ENCODE results near the gene SUV39H1.
"Not testable (repeated sequence)": the region's sequence is repeated elsewhere in the genome, so short reads cannot be mapped to it uniquely, and the experiment has no call there.

Gene SUV39H1

GRCh38 chrX:48680925-48681324 lies 15.6 kb upstream of the SUV39H1 start:
- not testable (repeated sequence) for H3K14ac ChIP-seq (ENCODE audit: low read length); H3K79me2 ChIP-seq (ENCODE audit: control insufficient read depth, insufficient read depth, low read length, poor library complexity); H3K4me1 ChIP-seq (ENCODE audit: control insufficient read depth in 1 of 2, insufficient read depth in 2 of 2, low read length in 2 of 2); H2AK5ac ChIP-seq (ENCODE audit: low read length); H3K18ac ChIP-seq (ENCODE audit: low read length); H3K4ac ChIP-seq (ENCODE audit: low read depth, low read length); H3K79me1 ChIP-seq (ENCODE audit: low read length); H2BK5ac ChIP-seq (ENCODE audit: low read depth, low read length, poor library complexity); H3K36me3 ChIP-seq (ENCODE audit: control insufficient read depth in 1 of 2, insufficient read depth in 2 of 2, low read length in 2 of 2); H2BK120ac ChIP-seq (ENCODE audit: insufficient read depth, low read length, poor library complexity); H2BK12ac ChIP-seq (ENCODE audit: low read length); H3K27me3 ChIP-seq (ENCODE audit: insufficient read depth, low read length); H4K8ac ChIP-seq (ENCODE audit: low read depth, low read length); H3K9ac ChIP-seq (ENCODE audit: low read length); H4K12ac ChIP-seq (ENCODE audit: low read depth, low read length); H3K23ac ChIP-seq (ENCODE audit: low read length); H2AFZ ChIP-seq (ENCODE audit: insufficient read depth, low read length, poor library complexity); H4K91ac ChIP-seq (ENCODE audit: low read depth, low read length); H3K4me3 ChIP-seq (ENCODE audit: low read depth, low read length); DNase-seq; H3K9me3 ChIP-seq (ENCODE audit: insufficient read depth, low read depth, low read length); H3K27ac ChIP-seq (ENCODE audit: low read depth, low read length); H3K4me2 ChIP-seq (ENCODE audit: low read length)
- WGBS (ENCODE audit: extremely low coverage, insufficient coverage, insufficient read length): no CpG with 5 or more reads among the region's 6 CpGs

- no peaks in the 10 kb centered on the region for H3K9me3 ChIP-seq (ENCODE audit: insufficient read depth, low read depth, low read length)
- peaks cover 4% of the 10 kb centered on the region for H3K79me1 ChIP-seq (ENCODE audit: low read length)
- H3K4me1 ChIP-seq (ENCODE audit: control insufficient read depth in 1 of 2, insufficient read depth in 2 of 2, low read length in 2 of 2): peaks cover 0 to 8% of the 10 kb centered on the region in 2 experiments
- no peak overlapping the region for H3K18ac ChIP-seq (ENCODE audit: low read length)
- H2AFZ ChIP-seq (ENCODE audit: insufficient read depth, low read length, poor library complexity): no peak overlapping the region
- H3K27ac ChIP-seq (ENCODE audit: low read depth, low read length): no peak overlapping the region
- no CpG with 5 or more reads among the region's 10 CpGs for WGBS (ENCODE audit: extremely low coverage, insufficient coverage, insufficient read length)
- H3K4me2 ChIP-seq (ENCODE audit: low read length): no peak overlapping the region
- no peak overlapping the region for H3K9ac ChIP-seq (ENCODE audit: low read length)
- no peak overlapping the region for H2AK5ac ChIP-seq (ENCODE audit: low read length)
- no peak overlapping the region for H3K4me3 ChIP-seq (ENCODE audit: low read depth, low read length)
- no peak overlapping the region for H2BK120ac ChIP-seq (ENCODE audit: insufficient read depth, low read length, poor library complexity)
- H3K79me2 ChIP-seq (ENCODE audit: control insufficient read depth, insufficient read depth, low read length, poor library complexity): peaks cover 2% of the 10 kb centered on the region
- no peak overlapping the region for H4K12ac ChIP-seq (ENCODE audit: low read depth, low read length)
- H3K36me3 ChIP-seq (ENCODE audit: control insufficient read depth in 1 of 2, insufficient read depth in 2 of 2, low read length in 2 of 2): no peaks in the 10 kb centered on the region
- no peak overlapping the region for H3K14ac ChIP-seq (ENCODE audit: low read length)
- H2BK5ac ChIP-seq (ENCODE audit: low read depth, low read length, poor library complexity): no peak overlapping the region
- H4K91ac ChIP-seq (ENCODE audit: low read depth, low read length): no peak overlapping the region
- H3K4ac ChIP-seq (ENCODE audit: low read depth, low read length): no peak overlapping the region
- no peak for DNase-seq
- no peak overlapping the region for H3K23ac ChIP-seq (ENCODE audit: low read length)
- H3K27me3 ChIP-seq (ENCODE audit: insufficient read depth, low read length): no peaks in the 10 kb centered on the region
- no peak overlapping the region for H2BK12ac ChIP-seq (ENCODE audit: low read length)
- no peak overlapping the region for H4K8ac ChIP-seq (ENCODE audit: low read depth, low read length)
These were observed 14.9 kb upstream of the SUV39H1 start for GRCh38 chrX:48681539-48682183.

GRCh38 chrX:48682795-48683194 lies 13.7 kb upstream of the SUV39H1 start:
- not testable (repeated sequence) for H3K36me3 ChIP-seq (ENCODE audit: control insufficient read depth in 1 of 2, insufficient read depth in 2 of 2, low read length in 2 of 2); H4K12ac ChIP-seq (ENCODE audit: low read depth, low read length); H3K9me3 ChIP-seq (ENCODE audit: insufficient read depth, low read depth, low read length); H4K8ac ChIP-seq (ENCODE audit: low read depth, low read length); H3K9ac ChIP-seq (ENCODE audit: low read length); H4K91ac ChIP-seq (ENCODE audit: low read depth, low read length); H3K18ac ChIP-seq (ENCODE audit: low read length); H3K27me3 ChIP-seq (ENCODE audit: insufficient read depth, low read length); H3K4me3 ChIP-seq (ENCODE audit: low read depth, low read length); H3K79me2 ChIP-seq (ENCODE audit: control insufficient read depth, insufficient read depth, low read length, poor library complexity); H3K79me1 ChIP-seq (ENCODE audit: low read length); H3K4ac ChIP-seq (ENCODE audit: low read depth, low read length); H3K23ac ChIP-seq (ENCODE audit: low read length); H2BK120ac ChIP-seq (ENCODE audit: insufficient read depth, low read length, poor library complexity); H3K27ac ChIP-seq (ENCODE audit: low read depth, low read length); H3K14ac ChIP-seq (ENCODE audit: low read length); H2AFZ ChIP-seq (ENCODE audit: insufficient read depth, low read length, poor library complexity); DNase-seq; H2AK5ac ChIP-seq (ENCODE audit: low read length); H3K4me1 ChIP-seq (ENCODE audit: control insufficient read depth in 1 of 2, insufficient read depth in 2 of 2, low read length in 2 of 2); H3K4me2 ChIP-seq (ENCODE audit: low read length); H2BK5ac ChIP-seq (ENCODE audit: low read depth, low read length, poor library complexity); H2BK12ac ChIP-seq (ENCODE audit: low read length)
- no CpG with 5 or more reads among the region's 12 CpGs for WGBS (ENCODE audit: extremely low coverage, insufficient coverage, insufficient read length)

GRCh38 chrX:48683411-48683982 lies 13.0 kb upstream of the SUV39H1 start, which contains the start of gene WAS:
Gene WAS, plus strand, starts transcription at chrX:48683799. Its CDS starts 55 bp downstream, at chrX:48683854.
- no peak within 1 kb of the TSS for H2BK12ac ChIP-seq (ENCODE audit: low read length)
- H3K36me3 ChIP-seq (ENCODE audit: control insufficient read depth in 1 of 2, insufficient read depth in 2 of 2, low read length in 2 of 2): no peaks in the 10 kb centered on the region
- no peak within 1 kb of the TSS for H3K18ac ChIP-seq (ENCODE audit: low read length)
- no peaks in the 10 kb centered on the region for H3K27me3 ChIP-seq (ENCODE audit: insufficient read depth, low read length)
- no peak for DNase-seq
- H3K27ac ChIP-seq (ENCODE audit: low read depth, low read length): no peak within 1 kb of the TSS
- H3K14ac ChIP-seq (ENCODE audit: low read length): no peak within 1 kb of the TSS
- H3K9me3 ChIP-seq (ENCODE audit: insufficient read depth, low read depth, low read length): no peaks in the 10 kb centered on the region
- no peak within 1 kb of the TSS for H3K4me2 ChIP-seq (ENCODE audit: low read length)
- no peaks in the 10 kb centered on the region for H3K4me1 ChIP-seq (ENCODE audit: control insufficient read depth in 1 of 2, insufficient read depth in 2 of 2, low read length in 2 of 2)
- no CpG with 5 or more reads among the region's 13 CpGs for WGBS (ENCODE audit: extremely low coverage, insufficient coverage, insufficient read length)
- no peak within 1 kb of the TSS for H2AK5ac ChIP-seq (ENCODE audit: low read length)
- H3K23ac ChIP-seq (ENCODE audit: low read length): no peak within 1 kb of the TSS
- H3K4me3 ChIP-seq (ENCODE audit: low read depth, low read length): no peak within 1 kb of the TSS
- no peak within 1 kb of the TSS for H4K8ac ChIP-seq (ENCODE audit: low read depth, low read length)
- H3K9ac ChIP-seq (ENCODE audit: low read length): no peak within 1 kb of the TSS
- H4K91ac ChIP-seq (ENCODE audit: low read depth, low read length): no peak within 1 kb of the TSS
- H2BK5ac ChIP-seq (ENCODE audit: low read depth, low read length, poor library complexity): no peak within 1 kb of the TSS
- H3K79me2 ChIP-seq (ENCODE audit: control insufficient read depth, insufficient read depth, low read length, poor library complexity): no peaks in the 10 kb centered on the region
- no peak within 1 kb of the TSS for H4K12ac ChIP-seq (ENCODE audit: low read depth, low read length)
- H2BK120ac ChIP-seq (ENCODE audit: insufficient read depth, low read length, poor library complexity): no peak within 1 kb of the TSS
- H3K4ac ChIP-seq (ENCODE audit: low read depth, low read length): no peak within 1 kb of the TSS
- no peak within 1 kb of the TSS for H2AFZ ChIP-seq (ENCODE audit: insufficient read depth, low read length, poor library complexity)
- H3K79me1 ChIP-seq (ENCODE audit: low read length): no peaks in the 10 kb centered on the region

All from trophoblast cell (in vitro differentiated cells and primary cell).